ENCODE data around the gene ZC3H12A. TPM values are rescaled to one million over a fixed set of nuclear protein-coding genes. Genes with fewer than 3 reads are reported as not detected.
A peak's percentile ranks its signal among the peaks of the same experiment; 100 is the strongest.

ZC3H12A gene
- total and polyA plus RNA-seq, 2 experiments from 2014 or later: 9.0 to 9.3 TPM

- Histone ChIP-seq H3K79me2 (replicated peaks; ENCODE audit: insufficient read depth) (no peaks in the 10 kb centered on the region), H3K4me3 (no peak overlapping the region), H3K4me1 (ENCODE audit: insufficient read depth) (no peaks in the 10 kb centered on the region; the same call in 1 of the 2 replicates), H3F3A (replicated peaks; ENCODE audit: low read depth) (no peaks in the 10 kb centered on the region), H3K27ac (ENCODE audit: low read depth) (no peak overlapping the region), H3K4me2 (no peak overlapping the region), H3K9me2 (ENCODE audit: insufficient read depth) (no peaks in the 10 kb centered on the region), H4K20me1 (replicated peaks; ENCODE audit: insufficient read depth) (no peaks in the 10 kb centered on the region), H3K27me3 (ENCODE audit: insufficient read depth) (no peaks in the 10 kb centered on the region), H3K36me3 (ENCODE audit: insufficient read depth) (no peaks in the 10 kb centered on the region), H2AFZ (no peak overlapping the region)
- Mint-ChIP-seq H3K27me3 (ENCODE audit: insufficient read depth, low read depth, poor library complexity) (peaks cover 6% of the 10 kb centered on the region), H3K36me3 (ENCODE audit: low read depth) (no peaks in the 10 kb centered on the region), H3K4me1 (peaks cover 14% of the 10 kb centered on the region), H3K27ac (no peak overlapping the region), H3K4me3 (no peak overlapping the region), H3K9me3 (no peaks in the 10 kb centered on the region)
- TF ChIP-seq, protein P1, sequence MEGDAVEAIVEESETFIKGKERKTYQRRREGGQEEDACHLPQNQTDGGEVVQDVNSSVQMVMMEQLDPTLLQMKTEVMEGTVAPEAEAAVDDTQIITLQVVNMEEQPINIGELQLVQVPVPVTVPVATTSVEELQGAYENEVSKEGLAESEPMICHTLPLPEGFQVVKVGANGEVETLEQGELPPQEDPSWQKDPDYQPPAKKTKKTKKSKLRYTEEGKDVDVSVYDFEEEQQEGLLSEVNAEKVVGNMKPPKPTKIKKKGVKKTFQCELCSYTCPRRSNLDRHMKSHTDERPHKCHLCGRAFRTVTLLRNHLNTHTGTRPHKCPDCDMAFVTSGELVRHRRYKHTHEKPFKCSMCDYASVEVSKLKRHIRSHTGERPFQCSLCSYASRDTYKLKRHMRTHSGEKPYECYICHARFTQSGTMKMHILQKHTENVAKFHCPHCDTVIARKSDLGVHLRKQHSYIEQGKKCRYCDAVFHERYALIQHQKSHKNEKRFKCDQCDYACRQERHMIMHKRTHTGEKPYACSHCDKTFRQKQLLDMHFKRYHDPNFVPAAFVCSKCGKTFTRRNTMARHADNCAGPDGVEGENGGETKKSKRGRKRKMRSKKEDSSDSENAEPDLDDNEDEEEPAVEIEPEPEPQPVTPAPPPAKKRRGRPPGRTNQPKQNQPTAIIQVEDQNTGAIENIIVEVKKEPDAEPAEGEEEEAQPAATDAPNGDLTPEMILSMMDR (conservative IDR thresholded peaks at IDR 0.05; ENCODE audit: low read depth in 2 of 2): peak; percentile 23 to 55; a peak in 3 of 4 replicates
- TF ChIP-seq EZH2phosphoT487 (IDR thresholded peaks at IDR 0.05; ENCODE audit: unreplicated experiment): no peak
- DNase-seq (ENCODE audit: low spot score) (no peak), ATAC-seq (peak; percentile 36; the same call in 2 of the 3 replicates)
Observed at GRCh38 chr1:37458551-37458950, 15.8 kb upstream of the ZC3H12A start.

GRCh38 chr1:37461698-37462436 lies 12.5 kb upstream of the ZC3H12A start:
- no peak overlapping the region for H3K27ac Mint-ChIP-seq
- H3K36me3 ChIP-seq (ENCODE audit: insufficient read depth): no peaks in the 10 kb centered on the region
- H3K4me3 Mint-ChIP-seq: no peak overlapping the region
- no peak overlapping the region for H3K4me2 ChIP-seq
- H3K27me3 Mint-ChIP-seq (ENCODE audit: insufficient read depth, low read depth, poor library complexity): peaks cover 8% of the 10 kb centered on the region
- H3K9me2 ChIP-seq (ENCODE audit: insufficient read depth): no peaks in the 10 kb centered on the region
- no peaks in the 10 kb centered on the region for H4K20me1 ChIP-seq (replicated peaks; ENCODE audit: insufficient read depth)
- ATAC-seq (no peak), DNase-seq (ENCODE audit: low spot score) (no peak)
- H3K27me3 ChIP-seq (ENCODE audit: insufficient read depth): no peaks in the 10 kb centered on the region
- no peak overlapping the region for H3K27ac ChIP-seq (ENCODE audit: low read depth)
- peaks cover 6% of the 10 kb centered on the region; the same call in 2 of the 3 replicates for H3K4me1 Mint-ChIP-seq
- no peaks in the 10 kb centered on the region for H3F3A ChIP-seq (replicated peaks; ENCODE audit: low read depth)
- H3K36me3 Mint-ChIP-seq (ENCODE audit: low read depth): no peaks in the 10 kb centered on the region
- no peaks in the 10 kb centered on the region for H3K9me3 Mint-ChIP-seq
- no peak overlapping the region for H3K4me3 ChIP-seq
- no peaks in the 10 kb centered on the region for H3K79me2 ChIP-seq (replicated peaks; ENCODE audit: insufficient read depth)
- no peak overlapping the region for H2AFZ ChIP-seq
- no peaks in the 10 kb centered on the region for H3K4me1 ChIP-seq (ENCODE audit: insufficient read depth)
- no peak for TF ChIP-seq NANOG (IDR thresholded peaks at IDR 0.05; ENCODE audit: borderline replicate concordance)
- TF ChIP-seq EZH2phosphoT487 (IDR thresholded peaks at IDR 0.05; ENCODE audit: unreplicated experiment): no peak
- TF ChIP-seq CREB1 (CRISPR knock-in tag; IDR thresholded peaks at IDR 0.05; ENCODE audit: low read depth): no peak
- TF ChIP-seq, protein P2, sequence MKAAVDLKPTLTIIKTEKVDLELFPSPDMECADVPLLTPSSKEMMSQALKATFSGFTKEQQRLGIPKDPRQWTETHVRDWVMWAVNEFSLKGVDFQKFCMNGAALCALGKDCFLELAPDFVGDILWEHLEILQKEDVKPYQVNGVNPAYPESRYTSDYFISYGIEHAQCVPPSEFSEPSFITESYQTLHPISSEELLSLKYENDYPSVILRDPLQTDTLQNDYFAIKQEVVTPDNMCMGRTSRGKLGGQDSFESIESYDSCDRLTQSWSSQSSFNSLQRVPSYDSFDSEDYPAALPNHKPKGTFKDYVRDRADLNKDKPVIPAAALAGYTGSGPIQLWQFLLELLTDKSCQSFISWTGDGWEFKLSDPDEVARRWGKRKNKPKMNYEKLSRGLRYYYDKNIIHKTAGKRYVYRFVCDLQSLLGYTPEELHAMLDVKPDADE (IDR thresholded peaks at IDR 0.05): no peak
- TF ChIP-seq EZH2 (IDR thresholded peaks at IDR 0.05; ENCODE audit: low read depth, unreplicated experiment): no peak
- TF ChIP-seq, protein P3, sequence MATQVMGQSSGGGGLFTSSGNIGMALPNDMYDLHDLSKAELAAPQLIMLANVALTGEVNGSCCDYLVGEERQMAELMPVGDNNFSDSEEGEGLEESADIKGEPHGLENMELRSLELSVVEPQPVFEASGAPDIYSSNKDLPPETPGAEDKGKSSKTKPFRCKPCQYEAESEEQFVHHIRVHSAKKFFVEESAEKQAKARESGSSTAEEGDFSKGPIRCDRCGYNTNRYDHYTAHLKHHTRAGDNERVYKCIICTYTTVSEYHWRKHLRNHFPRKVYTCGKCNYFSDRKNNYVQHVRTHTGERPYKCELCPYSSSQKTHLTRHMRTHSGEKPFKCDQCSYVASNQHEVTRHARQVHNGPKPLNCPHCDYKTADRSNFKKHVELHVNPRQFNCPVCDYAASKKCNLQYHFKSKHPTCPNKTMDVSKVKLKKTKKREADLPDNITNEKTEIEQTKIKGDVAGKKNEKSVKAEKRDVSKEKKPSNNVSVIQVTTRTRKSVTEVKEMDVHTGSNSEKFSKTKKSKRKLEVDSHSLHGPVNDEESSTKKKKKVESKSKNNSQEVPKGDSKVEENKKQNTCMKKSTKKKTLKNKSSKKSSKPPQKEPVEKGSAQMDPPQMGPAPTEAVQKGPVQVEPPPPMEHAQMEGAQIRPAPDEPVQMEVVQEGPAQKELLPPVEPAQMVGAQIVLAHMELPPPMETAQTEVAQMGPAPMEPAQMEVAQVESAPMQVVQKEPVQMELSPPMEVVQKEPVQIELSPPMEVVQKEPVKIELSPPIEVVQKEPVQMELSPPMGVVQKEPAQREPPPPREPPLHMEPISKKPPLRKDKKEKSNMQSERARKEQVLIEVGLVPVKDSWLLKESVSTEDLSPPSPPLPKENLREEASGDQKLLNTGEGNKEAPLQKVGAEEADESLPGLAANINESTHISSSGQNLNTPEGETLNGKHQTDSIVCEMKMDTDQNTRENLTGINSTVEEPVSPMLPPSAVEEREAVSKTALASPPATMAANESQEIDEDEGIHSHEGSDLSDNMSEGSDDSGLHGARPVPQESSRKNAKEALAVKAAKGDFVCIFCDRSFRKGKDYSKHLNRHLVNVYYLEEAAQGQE (IDR thresholded peaks at IDR 0.05; ENCODE audit: unreplicated experiment): no peak
- no peak for TF ChIP-seq STAT1 (IDR thresholded peaks at IDR 0.05; ENCODE audit: unreplicated experiment)
- TF ChIP-seq JUNB (IDR thresholded peaks at IDR 0.05; ENCODE audit: unreplicated experiment): no peak

Data from GM23338 (cell line).